Measurements from ENCODE around the gene ACYP1. TPM values are rescaled to one million over a fixed set of nuclear protein-coding genes. Genes with fewer than 3 reads are reported as not detected.

ACYP1 gene
- polyA plus RNA-seq: 247 and 252 TPM in 2 replicates

GRCh38 chr14:75063491-75064204, at the start of gene ACYP1:
Gene ACYP1 (minus strand): TSS chr14:75064024. CDS start chr14:75063553, 471 bp downstream.

GRCh38 chr14:75069121-75069810, 5.4 kb upstream of the ACYP1 start, which contains the start of gene ZC2HC1C:
Gene ZC2HC1C (plus strand): TSS chr14:75069641. CDS start chr14:75070574, 933 bp downstream.

GRCh38 chr14:75050852-75051555, 12.8 kb downstream of the ACYP1 start, which contains the start of gene MLH3:
Gene MLH3 (minus strand): TSS chr14:75051467. CDS start chr14:75049655, 1,812 bp downstream.

Other genes starting within 250 kb of the ACYP1 start
- 0.18 TPM in 1 of 2 replicates, not detected in the other for gene PROX2, start 187.9 kb downstream of the ACYP1 start, polyA plus RNA-seq
- gene DLST, start 182.1 kb downstream of the ACYP1 start, polyA plus RNA-seq: 4.7 and 15.2 TPM in 2 replicates
- gene RPS6KL1, start 140.8 kb downstream of the ACYP1 start, polyA plus RNA-seq: 7.9 and 15.2 TPM in 2 replicates
- gene PGF, start 108.4 kb downstream of the ACYP1 start, polyA plus RNA-seq: 0.12 TPM in 1 of 2 replicates, not detected in the other
- gene EIF2B2, start 61.1 kb downstream of the ACYP1 start, polyA plus RNA-seq: 29.3 and 35.1 TPM in 2 replicates
- 23.4 and 30.8 TPM in 2 replicates for gene MLH3, start 12.6 kb downstream of the ACYP1 start, polyA plus RNA-seq
- gene ZC2HC1C, start 5.6 kb upstream of the ACYP1 start, polyA plus RNA-seq: 2.0 and 4.0 TPM in 2 replicates
- gene NEK9, start 63.0 kb upstream of the ACYP1 start, polyA plus RNA-seq: 4.8 and 6.6 TPM in 2 replicates
- 182 and 221 TPM in 2 replicates for gene TMED10, start 112.6 kb upstream of the ACYP1 start, polyA plus RNA-seq
- 2.2 and 6.0 TPM in 2 replicates for gene FOS, start 214.8 kb upstream of the ACYP1 start, polyA plus RNA-seq